Measurements from ENCODE around the gene NDUFV2.

- peak in 2 of 6 experiments; percentile 4 to 14 for TF ChIP-seq CTCF (IDR thresholded peaks at IDR 0.05)
- TF ChIP-seq POLR2A (IDR thresholded peaks at IDR 0.05), result no peak
These were observed 926 bp downstream of the NDUFV2 start for GRCh38 chr18:9103376-9103873.

Measured in esophagus squamous epithelium (tissue), 4 donors.